Measurements from ENCODE around the gene SLC66A3. TPM values are rescaled to one million over a fixed set of nuclear protein-coding genes. Genes with fewer than 3 reads are reported as not detected.

SLC66A3 gene
- total RNA-seq, 3 donors from 2014 or later, result 47.6 to 111 (median 62.6) TPM

- Histone ChIP-seq H3K27me3 (no peaks in the 10 kb centered on the region), H3K4me3 (no peak overlapping the region), H3K27ac (no peak overlapping the region), H3K9me3 (no peaks in the 10 kb centered on the region), H3K4me1 (no peaks in the 10 kb centered on the region), H3K36me3 (no peaks in the 10 kb centered on the region)
- no peak for TF ChIP-seq CTCF (IDR thresholded peaks at IDR 0.05)
- no peak for TF ChIP-seq POLR2A (IDR thresholded peaks at IDR 0.05)
- no peak for TF ChIP-seq POLR2AphosphoS5 (IDR thresholded peaks at IDR 0.05)
- intact Hi-C loops (cut with DNase I; ENCODE audit: low total_unique reads), result no loop called here
- no peak for DNase-seq (ENCODE audit: low spot score in 2 of 2)
Measured at GRCh38 chr2:11147263-11147662, 8.0 kb upstream of the SLC66A3 start.

- H3K36me3 ChIP-seq, result no peaks in the 10 kb centered on the region
- no peak for TF ChIP-seq CTCF (IDR thresholded peaks at IDR 0.05)
- TF ChIP-seq POLR2A (IDR thresholded peaks at IDR 0.05), result no peak
- no peak for TF ChIP-seq POLR2AphosphoS5 (IDR thresholded peaks at IDR 0.05)
- intact Hi-C loops (cut with DNase I; ENCODE audit: low total_unique reads), result loop anchor here (5.0 kb wide), 1 partner anchor 565 kb away; no protein-coding TSS in a partner anchor
Measured at GRCh38 chr2:11152591-11152990, 2.7 kb upstream of the SLC66A3 start.

GRCh38 chr2:11154016-11154922 lies 998 bp upstream of the SLC66A3 start:
- Histone ChIP-seq H3K4me3 (peak overlapping the region; percentile 41 to 79 (median 75)), H3K4me1 (no peaks in the 10 kb centered on the region), H3K9me3 (no peaks in the 10 kb centered on the region), H3K36me3 (no peaks in the 10 kb centered on the region), H3K27me3 (no peaks in the 10 kb centered on the region), H3K27ac (peak overlapping the region; percentile 91 to 92)
- DNase-seq (ENCODE audit: low spot score in 2 of 2), result no peak
- TF ChIP-seq CTCF (IDR thresholded peaks at IDR 0.05) (no peak), POLR2A (IDR thresholded peaks at IDR 0.05) (no peak), POLR2AphosphoS5 (IDR thresholded peaks at IDR 0.05) (no peak)
- intact Hi-C loops (cut with DNase I; ENCODE audit: low total_unique reads), result loop anchor here (5.0 kb wide), 1 partner anchor 567 kb away; no protein-coding TSS in a partner anchor

More at GRCh38 chr2:11152591-11152990, 2.7 kb upstream of the SLC66A3 start:
- Histone ChIP-seq H3K4me1 (no peaks in the 10 kb centered on the region), H3K27ac (no peak overlapping the region), H3K4me3 (no peak overlapping the region), H3K27me3 (no peaks in the 10 kb centered on the region), H3K9me3 (no peaks in the 10 kb centered on the region)
- no peak for DNase-seq (ENCODE audit: low spot score in 2 of 2)

GRCh38 chr2:11154923-11155380 lies 315 bp upstream of the SLC66A3 start:
- Histone ChIP-seq H3K4me1 (no peaks in the 10 kb centered on the region), H3K27me3 (no peaks in the 10 kb centered on the region), H3K36me3 (no peaks in the 10 kb centered on the region), H3K4me3 (peak overlapping the region; percentile 73 to 79 (median 75)), H3K9me3 (no peaks in the 10 kb centered on the region), H3K27ac (peak overlapping the region; percentile 91 to 92)
- TF ChIP-seq POLR2A (IDR thresholded peaks at IDR 0.05) (no peak), CTCF (IDR thresholded peaks at IDR 0.05) (no peak), POLR2AphosphoS5 (IDR thresholded peaks at IDR 0.05) (peak in 1 of 3 donors; percentile 42)
- peak; percentile 96 to 99 for DNase-seq (ENCODE audit: low spot score in 2 of 2)
- intact Hi-C loops (cut with DNase I; ENCODE audit: low total_unique reads), result loop anchor here (5.0 kb wide), 1 partner anchor 568 kb away; no protein-coding TSS in a partner anchor

Data from breast epithelium (tissue), 4 donors.